NCI-H2196 treated with DMSO at 0.1 percent for 48 hours (cell line): ENCODE results near the gene NAA16.
"Not testable (repeated sequence)": the region's sequence is repeated elsewhere in the genome, so short reads cannot be mapped to it uniquely, and the experiment has no call there.

ENCODE experiments used
- DNase-seq: peaks from one replicate; lab custom pipeline; 2025; ENCODE audit not compliant: unreplicated experiment; lab: John Stamatoyannopoulos, UW

NAA16 gene

GRCh38 chr13:41352935-41353840 is 42.1 kb downstream of the NAA16 start:
- no peak for DNase-seq

DNA sequence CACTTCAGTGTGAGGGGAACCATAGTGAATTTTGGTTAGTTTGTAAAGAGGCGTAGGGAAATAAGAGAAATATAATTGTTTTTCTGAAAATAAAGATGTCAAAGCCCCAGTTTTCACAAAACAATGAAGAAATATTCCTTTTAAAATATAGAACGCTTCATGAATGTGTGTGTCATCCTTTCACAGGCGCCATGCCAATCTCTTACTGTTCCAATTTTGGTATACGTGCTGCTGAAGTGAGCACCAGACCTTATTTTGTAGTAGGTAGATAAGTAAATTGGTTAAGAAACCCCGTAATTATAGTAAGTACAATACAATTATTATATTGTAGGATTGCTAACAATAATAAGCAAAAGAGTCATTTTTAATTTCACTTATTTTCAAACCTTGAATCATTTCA is 43.3 kb downstream of the NAA16 start:
- no peak for DNase-seq

GRCh38 chr13:41356385-41356648 is 45.2 kb downstream of the NAA16 start:
- DNase-seq: not testable (repeated sequence)

GRCh38 chr13:41356786-41357185 is 45.7 kb downstream of the NAA16 start:
- no peak for DNase-seq

DNA sequence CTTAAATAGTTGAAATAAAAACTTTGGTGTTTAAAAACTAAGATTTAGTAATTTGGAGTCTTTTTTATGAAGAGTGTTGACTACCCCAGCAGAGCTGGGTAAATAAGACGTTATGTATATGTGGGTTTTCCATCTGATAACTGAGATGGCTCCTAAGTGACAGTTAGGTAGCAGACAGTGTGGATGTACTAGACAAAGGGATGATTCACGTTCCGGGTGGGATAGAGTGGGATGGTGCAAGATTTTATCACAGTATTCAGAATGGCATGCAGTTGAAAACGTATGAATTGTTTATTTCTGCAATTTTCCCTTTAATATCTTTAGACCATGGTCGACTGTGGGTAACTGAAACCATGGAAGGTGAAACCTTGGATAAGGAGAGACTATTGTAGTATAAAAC is 50.4 kb downstream of the NAA16 start:
- no peak for DNase-seq

DNA sequence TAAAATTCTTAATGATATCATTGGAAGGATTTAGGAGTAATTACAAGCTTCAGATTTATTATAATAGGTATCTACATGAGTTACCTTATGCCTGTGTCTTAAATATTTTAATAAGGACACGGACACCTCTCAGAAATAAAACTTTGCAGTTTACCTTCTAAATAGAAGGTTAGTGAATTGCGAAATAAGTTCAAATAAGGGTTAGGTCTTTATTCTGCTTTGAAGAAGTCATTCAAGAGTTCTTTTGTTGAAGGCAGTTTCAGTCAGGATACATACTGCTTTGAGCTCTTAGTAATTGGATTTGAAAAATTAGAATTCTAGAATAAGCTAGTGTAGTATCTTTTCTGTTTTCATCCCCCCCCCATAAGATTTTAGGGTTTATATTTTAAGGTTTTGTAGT is 53.0 kb downstream of the NAA16 start:
- no peak for DNase-seq

GRCh38 chr13:41365631-41366030 is 54.6 kb downstream of the NAA16 start:
- no peak for DNase-seq

GRCh38 chr13:41370736-41371135 is 59.7 kb downstream of the NAA16 start:
- DNase-seq: no peak

GRCh38 chr13:41377446-41377845 is 66.4 kb downstream of the NAA16 start:
- no peak for DNase-seq

- DNase-seq: no peak
Observed at GRCh38 chr13:41382431-41382830, 71.4 kb downstream of the NAA16 start.

- no peak for DNase-seq
Observed at GRCh38 chr13:41383386-41383785, 72.3 kb downstream of the NAA16 start.

DNA sequence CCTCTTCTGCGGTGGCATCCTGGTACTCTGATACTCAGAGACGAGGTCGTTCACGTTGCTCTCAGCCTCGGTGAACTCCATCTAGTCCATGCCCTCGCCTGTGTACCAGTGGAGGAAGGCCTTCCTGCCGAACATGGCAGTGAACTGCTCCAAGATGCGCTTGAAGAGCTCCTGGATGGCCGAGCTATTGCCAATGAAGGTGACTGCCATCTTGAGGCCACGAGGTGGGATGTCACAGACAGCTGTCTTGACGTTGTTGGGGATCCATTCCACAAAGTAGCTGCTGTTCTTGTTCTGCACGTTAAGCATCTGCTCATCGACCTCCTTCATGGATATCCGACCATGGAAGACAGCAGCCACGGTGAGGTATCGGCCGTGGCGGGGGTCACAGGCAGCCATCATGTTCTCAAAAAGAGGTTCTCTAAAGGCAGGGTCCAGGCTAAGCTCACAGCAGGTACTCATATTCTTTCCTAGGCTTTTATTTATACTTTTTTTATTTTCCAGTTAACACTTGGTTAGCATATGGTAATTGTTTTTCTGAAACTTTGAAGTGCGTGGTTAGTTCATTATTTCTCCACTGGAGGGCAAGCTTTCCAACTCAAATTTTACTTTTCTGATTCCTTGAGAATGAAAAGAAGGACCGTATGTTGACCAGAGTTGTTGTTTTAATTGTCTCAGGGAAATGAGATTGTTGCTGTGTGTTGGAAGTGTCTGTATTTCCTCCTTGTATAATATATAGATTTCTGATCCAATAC is 73.9 kb downstream of the NAA16 start:
- no peak for DNase-seq

DNA sequence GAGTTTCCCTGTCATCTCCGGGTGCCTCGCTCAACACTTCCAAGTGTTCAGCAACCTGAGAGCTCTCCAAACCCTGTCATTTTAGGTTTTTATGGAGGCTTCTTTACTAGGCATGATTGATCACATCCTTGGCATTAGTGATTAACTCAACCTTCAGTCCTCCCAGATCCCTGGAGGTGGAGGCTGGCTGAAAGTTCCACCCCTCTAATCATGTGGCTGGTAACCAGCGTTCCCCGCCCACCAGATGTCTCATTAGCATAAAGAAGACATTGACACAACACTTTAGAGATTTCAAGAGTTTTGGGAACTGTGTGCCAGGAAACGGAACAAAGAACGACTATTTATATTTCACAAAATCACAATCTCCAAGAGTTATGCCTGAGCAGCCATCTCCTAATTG is 75.1 kb downstream of the NAA16 start:
- no peak for DNase-seq

- no peak for DNase-seq
Observed at GRCh38 chr13:41387576-41387975, 76.5 kb downstream of the NAA16 start.

DNA sequence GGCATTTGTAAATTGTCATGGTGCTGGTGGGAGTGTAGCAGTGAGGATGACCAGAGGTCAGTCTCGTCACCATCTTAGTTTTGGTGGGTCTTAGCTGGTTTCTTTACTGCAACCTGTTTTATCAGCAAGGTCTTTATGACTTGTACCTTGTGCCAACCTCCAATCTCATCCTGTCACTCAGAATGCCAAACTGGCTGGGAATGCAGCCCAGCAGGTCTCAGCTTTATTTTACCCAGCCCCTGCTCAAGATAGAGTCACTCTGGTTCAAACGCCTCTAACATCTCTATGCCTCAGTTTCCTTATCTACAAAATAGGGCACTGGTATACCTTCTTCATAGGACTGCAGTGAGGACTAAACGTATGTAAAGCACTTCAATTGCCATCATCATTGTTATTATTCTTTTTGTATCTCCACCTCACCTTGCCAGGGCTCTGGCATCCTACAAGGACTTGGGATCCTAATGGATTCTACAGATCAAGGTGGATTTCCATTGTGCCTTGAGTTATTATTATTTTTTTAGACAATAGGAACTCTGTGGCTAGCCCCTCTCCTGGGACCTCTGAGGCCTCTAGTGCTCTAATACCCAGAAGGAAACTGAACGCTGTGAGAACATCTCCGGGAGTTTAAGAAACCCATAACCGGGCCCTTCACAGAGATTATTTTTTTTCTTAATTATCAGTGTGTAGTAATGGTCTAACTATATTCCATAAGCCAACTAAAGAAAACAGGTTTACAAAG is 77.2 kb downstream of the NAA16 start:
- no peak for DNase-seq

DNA sequence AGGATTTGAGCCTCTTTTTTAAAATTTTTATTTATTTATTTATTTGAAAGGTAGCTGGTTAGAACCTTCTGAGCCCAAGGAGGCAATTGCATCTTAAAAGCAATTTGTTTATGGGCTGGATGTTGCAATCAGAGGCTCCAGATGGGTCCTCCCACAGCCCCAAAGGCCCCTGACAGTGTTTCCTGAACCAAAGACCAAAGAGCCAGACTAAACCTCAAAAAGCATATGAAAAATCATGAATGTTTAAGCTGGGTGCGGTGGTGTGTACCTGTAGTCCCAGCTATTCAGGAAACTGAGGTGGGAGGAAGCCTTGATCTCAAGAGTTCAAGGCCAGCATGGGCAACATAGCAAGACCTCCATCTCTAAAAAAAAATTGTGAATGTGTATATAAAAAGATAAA is 78.5 kb downstream of the NAA16 start:
- DNase-seq: no peak

- no peak for DNase-seq
Observed at GRCh38 chr13:41394166-41394565, 83.1 kb downstream of the NAA16 start.

GRCh38 chr13:41398494-41399170 is 87.6 kb downstream of the NAA16 start:
- no peak for DNase-seq

GRCh38 chr13:41401366-41401765 is 90.3 kb downstream of the NAA16 start:
- no peak for DNase-seq

- DNase-seq: no peak
Observed at GRCh38 chr13:41402691-41403511, 91.8 kb downstream of the NAA16 start.
